HG03175 (cell line): ENCODE results near the gene NBPF20.
"Not testable (repeated sequence)": the region's sequence is repeated elsewhere in the genome, so short reads cannot be mapped to it uniquely, and the experiment has no call there.

Source experiments
- ATAC-seq: cut with Tn5 transposase; IDR thresholded peaks from one replicate; pipeline ENCODE4 v1.9.1; 2021; ENCODE audit warnings: mild to moderate bottlenecking, moderate library complexity; ENCODE audit not compliant: unreplicated experiment

NBPF20 gene

GRCh38 chr1:145424612-145425435, 579 bp downstream of the NBPF20 start:
- ATAC-seq, result peak; percentile 79

DNA sequence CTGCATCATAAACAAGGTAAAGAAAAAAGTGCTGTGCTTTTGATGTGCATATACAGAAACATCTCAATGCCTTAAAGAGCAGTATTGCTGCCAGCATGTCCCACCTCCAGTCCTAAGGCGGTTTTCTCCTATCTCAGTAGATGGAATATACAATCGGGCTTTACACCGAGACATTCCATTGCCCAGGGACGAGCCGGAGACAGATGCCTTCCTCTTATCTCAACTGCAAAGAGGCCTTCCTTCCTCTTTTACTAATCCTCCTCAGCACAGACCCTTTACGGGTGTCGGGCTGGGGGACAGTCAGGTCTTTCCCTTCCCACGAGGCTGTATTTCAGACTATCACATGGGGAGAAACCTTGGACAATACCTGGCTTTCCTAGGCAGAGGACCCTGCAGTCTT, 10.3 kb downstream of the NBPF20 start:
- ATAC-seq, result not testable (repeated sequence)

DNA sequence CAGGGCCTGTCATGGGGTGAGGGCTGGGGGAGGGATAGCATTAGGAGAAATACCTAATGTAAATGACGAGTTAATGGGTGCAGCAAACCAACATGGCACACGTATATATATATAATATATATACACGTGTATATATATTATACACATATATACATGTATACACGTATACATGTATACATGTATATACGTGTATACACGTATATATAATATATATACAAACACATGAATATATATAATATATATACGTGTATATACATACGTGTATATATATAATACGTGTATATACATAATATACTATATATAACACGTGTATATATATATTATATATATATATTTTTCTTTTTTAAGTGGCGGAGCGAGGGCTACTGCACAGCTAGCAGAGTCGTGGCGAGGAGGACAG, 18.1 kb downstream of the NBPF20 start:
- not testable (repeated sequence) for ATAC-seq

DNA sequence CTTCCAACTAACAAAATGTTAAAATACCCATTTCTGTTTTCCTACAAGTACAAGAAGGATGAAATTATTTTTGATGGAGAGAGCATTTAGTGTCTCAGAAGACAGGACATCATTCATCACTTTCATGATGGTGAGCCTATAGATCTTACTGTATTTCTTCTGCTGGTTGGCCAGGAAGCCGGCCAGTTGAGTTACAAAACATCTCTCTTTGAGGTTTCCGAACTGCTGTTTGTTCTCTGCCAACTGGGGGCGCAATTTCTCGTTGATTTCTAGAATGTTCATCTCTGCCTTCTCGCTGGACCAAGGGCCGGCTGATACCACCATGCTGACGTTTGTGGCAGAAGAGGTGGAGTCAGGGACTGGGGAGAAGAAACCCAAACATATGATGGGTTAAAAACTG, 20.5 kb downstream of the NBPF20 start:
- not testable (repeated sequence) for ATAC-seq

DNA sequence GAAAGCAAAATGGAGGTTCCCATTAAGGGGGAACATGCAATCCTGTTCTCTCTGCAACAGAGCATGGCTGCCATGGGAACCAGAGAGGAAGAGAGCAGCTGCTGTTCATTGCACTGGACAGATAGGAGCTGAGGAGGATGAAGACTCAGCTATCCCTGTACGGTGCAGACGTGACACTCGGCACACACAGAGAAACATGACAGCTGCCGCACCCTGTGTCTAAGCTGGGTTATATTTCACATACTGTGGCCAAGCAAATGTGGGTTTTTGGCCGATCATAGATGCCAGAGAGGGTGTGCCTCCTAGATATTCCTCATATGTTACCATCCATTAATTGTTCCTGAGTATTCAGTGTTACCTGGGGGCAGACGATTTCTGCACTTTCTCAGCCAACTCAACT, 24.7 kb downstream of the NBPF20 start:
- not testable (repeated sequence) for ATAC-seq
